Stimulated activated CD8-positive, alpha-beta memory T cell treated with anti-CD3 and anti-CD28 coated beads, Interleukin-15, amount 100 ng/mL, for 48 hours (primary cell): ENCODE data around the gene RFFL.

Experiments used
- DNase-seq, 2 donors: peaks; one replicate each; pipeline ENCODE4 v3.0.0-alpha.2; 2020; ENCODE audit warnings: low read depth in 2 of 2

The RFFL gene

DNA sequence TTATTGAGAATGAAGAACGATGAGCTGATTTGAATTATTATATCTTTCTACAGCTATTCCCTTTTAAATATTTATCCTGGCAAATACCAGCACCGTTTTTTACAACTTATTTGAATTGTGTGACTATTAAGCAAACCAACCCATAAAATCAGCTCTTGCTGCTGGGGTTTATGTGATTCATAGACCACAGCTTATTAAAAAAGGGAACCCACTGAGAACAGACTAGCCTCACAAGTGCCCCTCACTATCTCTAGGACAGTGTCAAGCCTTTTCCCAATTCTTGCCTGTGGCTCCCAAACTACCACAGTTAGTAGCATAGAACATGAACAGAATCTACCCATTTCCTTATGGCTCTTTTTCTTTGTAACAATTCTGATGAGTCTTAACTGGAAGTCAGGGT lies 89.3 kb downstream of the RFFL start:
- no peak for DNase-seq

DNA sequence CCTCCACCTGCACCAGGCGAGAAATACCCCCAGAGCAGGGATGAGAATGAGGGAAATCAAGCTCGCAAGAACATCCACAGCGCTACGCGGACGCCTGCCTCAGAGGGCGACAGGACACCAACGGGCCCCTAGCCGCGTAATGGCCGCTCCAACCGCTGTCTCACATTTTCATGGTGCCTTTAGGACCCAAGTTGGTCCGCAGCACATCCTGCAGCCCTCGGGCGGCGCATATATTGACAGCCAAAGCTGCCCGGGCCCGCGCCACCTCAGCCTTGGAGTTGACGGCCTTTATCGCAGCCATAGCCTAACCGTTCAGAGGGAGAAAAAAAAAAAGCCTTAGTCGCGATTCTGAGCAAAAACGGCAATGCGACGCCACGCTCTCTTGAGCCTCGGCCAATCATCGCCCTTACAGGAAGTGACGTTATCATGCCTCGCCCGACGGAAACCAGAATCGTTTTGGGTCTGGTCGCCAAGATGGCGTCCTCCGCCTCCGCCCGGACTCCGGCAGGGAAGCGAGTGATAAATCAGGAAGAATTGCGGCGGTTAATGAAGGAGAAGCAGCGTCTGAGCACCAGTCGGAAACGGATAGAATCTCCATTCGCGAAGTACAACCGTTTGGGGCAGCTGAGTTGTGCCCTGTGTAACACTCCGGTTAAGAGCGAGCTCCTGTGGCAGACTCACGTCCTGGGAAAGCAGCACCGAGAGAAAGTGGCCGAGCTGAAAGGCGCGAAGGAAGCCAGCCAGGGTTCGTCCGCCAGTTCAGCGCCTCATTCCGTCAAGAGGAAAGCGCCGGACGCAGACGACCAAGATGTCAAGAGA lies 102.2 kb downstream of the RFFL start, which contains the start of the genes CCT6B and ZNF830:
TSS of gene CCT6B (minus strand) at position 368 of the 819 bp plus-strand sequence. CDS start at position 301, 67 bp downstream.
TSS of gene ZNF830 (plus strand) at position 448 of the 819 bp plus-strand sequence. CDS start at position 475, 27 bp downstream.
- peak; percentile 82 to 84 for DNase-seq

DNA sequence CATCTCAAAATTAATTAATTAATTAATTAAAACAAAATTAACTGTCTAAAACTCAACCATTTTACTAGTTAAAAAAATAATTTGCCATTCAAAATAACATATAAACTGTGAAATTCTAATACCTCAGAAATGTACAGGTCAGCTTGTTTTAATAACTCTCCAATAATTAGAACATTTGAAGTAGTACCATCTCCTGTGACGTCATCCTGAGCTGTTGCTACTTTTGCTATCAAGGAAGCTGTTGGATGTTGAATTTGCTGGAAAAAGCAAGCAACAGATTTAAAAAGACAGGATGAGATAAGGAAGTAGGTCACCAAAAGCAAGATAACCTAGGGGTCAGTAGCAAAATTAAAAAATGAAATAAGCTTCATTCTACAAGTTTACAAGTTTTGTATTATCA lies 105.1 kb downstream of the RFFL start:
- no peak for DNase-seq
